Ramos (cell line): ENCODE measurements around the gene POU2AF1.

ENCODE experiments used
- in situ Hi-C: fragments of 300-500 bp; cut with MboI; formaldehyde crosslinking; loops from one replicate; pipeline ENCODE4 v1.14.3; 2022; ENCODE audit warnings: low sequenced_read_pairs; ENCODE audit not compliant: unreplicated experiment

POU2AF1 gene

DNA sequence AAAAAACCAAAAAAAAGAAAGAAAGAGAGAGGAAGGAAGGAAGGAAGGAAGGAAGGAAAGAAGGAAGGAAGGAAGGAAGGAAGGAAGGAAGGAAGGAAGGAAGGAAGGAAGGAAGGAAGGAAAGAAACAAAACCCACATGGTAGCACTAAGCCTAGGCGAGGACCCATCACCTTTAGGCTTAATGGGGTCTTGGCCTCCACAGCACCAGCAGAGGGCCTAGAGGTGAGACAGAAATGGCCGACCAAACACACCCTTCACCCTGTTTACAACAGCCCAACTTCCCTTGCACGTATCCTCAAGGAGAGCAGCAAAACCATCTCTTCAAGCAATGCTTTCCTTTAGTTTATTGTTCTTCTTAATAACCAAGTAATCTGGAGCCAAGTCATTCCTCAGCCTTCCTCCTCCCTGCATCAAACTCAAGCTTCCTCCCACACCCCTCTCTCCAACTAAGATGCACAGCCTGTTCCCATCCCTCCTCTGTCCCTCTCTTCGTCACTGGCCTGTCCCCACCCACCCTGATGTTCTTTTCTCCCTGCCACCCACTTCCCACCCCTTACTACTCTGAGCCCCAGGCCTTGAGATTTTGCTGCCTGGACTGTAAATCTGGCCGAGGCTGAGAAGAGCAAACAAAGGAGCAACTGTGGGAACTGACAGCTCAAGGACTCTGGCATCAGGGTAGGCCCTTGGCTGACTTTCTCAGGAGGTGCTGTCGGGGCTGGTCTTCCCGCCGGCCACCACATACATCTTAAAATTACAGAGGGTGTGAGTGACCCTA, 26.0 kb downstream of the POU2AF1 start:
- in situ Hi-C loops = no loop called here

DNA sequence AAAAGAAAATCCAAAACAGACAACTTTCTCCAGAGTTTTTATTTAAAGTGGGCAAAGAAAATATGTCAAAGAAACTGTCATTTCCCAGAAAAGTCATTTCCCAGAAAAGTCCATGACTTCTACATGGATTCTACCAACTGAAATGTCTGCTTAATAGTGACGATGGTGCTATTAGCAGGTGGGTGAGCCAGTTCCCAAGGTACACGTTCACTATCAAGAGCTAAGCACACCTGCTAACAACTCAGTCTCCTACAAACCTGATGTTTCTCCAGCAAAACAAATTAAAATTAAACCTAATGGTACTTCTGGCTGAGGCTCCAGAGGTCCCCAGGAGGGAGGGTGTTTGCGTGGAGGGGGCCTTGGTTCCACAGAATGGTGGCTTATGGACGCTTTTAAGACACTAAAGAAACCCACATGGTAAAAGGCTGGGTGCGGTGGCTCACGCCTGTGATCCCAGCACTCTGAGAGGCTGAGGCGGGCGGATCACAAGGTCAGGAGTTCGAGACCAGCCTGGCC, 26.8 kb downstream of the POU2AF1 start:
- in situ Hi-C loops = no loop called here

DNA sequence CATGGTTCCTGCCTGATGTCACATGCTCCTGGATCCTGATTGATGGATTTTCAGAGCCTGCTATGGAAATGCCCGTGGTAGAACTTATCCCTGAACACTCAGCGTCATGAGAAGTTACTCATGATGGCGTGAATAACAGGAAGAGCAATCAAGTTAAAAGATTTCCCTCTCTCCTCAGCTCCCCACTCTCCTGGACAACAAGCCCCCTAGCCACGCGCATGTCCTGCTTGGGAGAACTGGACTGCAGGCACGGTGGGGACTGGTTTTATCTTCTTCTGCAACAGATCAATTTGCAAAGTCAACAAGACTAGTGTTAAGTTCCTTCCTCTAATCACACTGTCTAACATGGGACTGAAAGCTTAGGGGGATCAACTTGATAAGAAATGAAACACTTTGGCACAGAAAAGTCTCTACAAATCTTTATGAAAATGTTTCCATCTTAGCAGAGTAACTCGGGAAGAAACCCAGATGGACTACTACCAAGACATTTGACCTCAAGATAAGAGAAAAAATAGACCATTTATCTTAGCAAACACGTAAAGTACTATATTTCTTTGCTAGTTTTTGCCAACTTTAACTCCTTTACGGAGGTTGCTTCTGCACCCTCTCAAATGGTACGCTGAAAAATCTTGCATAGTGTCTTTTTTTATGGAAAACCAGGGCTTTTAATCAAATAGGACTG, 27.6 kb downstream of the POU2AF1 start:
- in situ Hi-C loops = no loop called here

DNA sequence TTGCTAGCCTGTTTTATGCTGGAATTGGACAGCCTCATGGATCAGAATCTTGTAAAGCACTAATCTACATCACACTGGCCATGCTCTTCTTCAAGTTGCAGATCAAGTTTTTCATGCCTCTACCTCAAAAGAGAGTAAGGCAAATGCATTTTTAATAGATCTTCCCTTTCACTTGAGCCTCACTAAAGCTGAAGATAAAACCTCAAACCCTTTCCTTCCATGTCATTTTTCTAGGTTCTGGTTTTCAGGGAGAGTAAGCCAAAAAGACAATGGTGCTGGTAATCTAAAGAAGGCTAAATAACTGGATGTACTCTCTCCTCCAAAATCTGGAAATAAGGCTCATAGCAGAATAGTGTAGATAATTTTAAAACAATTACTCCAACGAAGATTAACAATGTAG, 28.3 kb downstream of the POU2AF1 start:
- in situ Hi-C loops = no loop called here

DNA sequence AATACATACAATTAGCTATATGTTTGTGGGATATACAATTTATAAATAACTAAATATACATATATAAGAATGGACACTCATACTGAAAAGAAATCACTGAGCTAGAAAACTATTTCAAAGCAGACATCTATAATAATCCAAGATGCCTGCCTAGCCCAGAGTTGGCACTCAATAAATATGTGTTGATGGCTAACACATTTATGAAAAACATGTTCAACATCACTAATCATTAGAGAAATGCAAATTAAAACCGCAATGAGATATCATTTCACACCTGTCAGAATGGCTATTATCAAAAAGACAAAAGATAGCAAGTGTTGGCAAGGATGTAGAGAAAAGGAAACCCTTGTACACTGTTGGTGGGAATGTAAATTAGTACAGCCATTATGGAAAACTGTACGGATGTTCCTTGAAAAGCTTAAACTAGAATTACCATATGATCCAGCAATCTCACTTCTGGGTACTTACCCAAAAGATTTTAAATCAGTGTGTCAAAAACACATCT, 29.8 kb downstream of the POU2AF1 start:
- in situ Hi-C loops = no loop called here

DNA sequence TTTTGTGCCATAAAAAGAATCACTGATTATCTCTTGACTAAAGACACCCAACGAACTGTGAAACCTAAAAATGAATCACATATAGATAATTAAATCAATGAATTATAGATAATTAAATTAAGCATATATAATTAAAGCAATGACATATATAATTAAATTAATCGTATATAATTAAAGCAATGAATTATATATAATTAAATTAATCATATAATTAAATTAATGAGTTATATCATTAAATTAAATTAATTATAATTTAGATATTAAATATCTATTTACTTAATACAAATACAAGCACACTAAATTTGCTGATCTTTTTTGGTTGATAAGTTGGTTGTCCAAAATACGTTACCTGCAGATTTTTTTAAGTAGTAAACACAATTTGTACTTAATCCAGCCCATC, 30.9 kb downstream of the POU2AF1 start:
- in situ Hi-C loops = no loop called here

DNA sequence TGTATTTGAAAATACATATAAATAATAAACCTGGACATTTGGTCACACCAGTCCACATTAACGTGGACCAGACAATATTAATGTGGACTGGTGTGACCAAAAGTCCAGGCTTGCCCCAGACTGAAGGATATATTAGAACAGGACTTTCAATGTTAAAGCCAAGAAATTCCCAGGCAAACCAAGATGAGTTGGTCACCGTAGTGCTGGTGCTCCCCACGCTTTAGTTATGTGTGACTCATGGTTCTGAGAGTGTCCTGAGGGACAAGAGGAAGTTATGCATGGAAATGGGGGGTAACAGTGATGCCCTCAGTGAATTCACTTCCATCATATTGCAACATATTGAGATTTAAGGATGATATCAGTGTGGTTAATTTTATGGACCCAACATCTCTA, 31.4 kb downstream of the POU2AF1 start:
- in situ Hi-C loops = no loop called here

DNA sequence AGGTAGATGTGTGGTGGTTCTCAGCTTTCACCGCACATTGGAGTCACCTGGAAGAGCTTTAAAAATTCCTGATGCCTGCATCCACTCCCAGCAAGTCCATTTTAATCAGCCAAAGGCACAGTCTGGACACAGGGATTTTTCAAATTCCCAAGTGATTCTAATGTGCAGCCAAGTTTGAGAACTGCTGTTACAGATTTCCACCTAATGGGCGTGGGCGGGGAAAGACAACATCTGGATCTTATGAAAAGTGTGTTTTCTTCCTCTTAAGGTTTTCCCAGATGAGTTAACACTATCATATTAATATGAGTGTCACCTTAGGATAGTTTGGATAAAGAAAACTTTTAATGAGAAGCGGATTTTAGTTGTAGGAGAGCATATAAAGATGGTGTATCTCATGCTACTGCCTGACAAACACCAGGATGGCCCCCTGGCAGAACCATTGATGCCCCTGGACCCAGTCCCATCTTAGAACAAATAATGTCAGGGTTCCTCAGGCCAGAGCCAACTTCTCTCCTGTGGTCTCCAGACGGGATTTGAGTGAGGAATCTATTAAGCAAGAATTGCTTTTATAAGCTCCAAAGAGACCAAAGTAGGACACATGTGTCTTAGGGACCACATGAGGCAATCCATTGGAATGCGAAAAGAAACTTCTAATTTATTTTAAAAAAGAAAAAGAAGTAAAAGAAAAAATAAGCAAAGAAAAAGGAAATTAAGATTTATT, 31.9 kb downstream of the POU2AF1 start:
- in situ Hi-C loops = no loop called here

DNA sequence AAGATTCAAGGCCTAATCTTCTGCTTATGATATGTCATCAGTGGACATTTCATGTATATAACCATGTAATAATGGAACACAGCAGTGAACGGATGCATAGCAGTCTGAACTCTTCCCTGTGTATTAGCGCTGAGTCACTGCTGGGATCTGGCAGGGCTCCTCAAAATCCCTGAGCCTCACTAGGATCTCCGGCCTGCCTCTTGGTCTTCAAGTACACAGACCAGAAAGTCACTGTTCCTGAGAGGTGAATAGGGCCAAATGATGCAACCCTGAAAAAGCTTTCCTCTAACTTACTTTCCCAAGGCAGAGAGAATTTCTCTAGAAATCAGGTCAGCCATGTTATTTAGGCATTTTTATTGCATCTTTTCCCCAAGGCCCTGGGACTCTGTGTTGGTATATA, 35.0 kb downstream of the POU2AF1 start:
- in situ Hi-C loops = no loop called here

DNA sequence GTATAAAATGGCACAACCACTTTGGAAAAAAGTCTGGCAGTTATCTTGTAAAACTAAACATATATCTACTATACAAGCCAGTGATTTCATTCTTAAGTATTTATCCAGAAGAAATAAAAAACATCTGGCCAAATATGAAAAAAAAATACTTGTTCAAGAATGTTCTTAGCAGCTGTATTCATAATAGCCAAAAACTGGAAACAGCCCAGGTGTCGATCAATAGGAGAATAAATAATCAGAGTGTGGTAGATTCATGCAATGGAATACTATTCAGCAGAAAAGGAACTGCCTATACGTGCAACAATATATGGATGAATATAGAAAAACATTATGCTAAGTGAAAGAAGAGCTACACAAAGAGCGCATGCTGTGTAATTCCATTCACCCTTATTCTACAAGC, 36.7 kb downstream of the POU2AF1 start:
- in situ Hi-C loops = no loop called here

DNA sequence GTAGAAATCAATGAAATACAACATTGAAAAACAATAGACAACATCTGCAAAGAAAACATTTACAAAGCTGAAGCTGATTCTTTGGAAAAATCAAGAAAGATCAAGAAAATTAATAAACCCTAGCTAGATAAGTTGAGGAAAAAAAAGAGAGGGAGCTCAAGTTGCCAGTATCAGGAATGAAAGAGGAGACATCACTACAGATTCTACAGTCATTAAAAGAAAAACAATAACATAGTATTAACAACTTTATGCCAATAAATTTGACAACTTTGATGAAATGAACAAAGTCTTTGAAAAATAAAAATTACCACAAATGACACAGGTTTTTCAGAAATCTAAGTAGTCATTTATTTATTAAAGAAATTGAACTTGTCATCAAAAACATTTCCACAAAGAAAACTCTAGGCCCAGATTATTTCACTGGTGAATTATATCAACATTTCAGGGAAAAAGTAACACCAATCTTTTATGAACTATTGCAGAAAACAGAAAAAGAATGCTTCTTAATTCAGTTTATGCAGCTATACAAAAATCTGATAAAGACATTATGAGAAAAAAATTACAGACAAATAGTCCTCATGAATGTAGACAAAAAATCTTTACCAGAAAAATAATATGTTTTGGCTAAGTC, 39.2 kb downstream of the POU2AF1 start:
- in situ Hi-C loops = no loop called here

DNA sequence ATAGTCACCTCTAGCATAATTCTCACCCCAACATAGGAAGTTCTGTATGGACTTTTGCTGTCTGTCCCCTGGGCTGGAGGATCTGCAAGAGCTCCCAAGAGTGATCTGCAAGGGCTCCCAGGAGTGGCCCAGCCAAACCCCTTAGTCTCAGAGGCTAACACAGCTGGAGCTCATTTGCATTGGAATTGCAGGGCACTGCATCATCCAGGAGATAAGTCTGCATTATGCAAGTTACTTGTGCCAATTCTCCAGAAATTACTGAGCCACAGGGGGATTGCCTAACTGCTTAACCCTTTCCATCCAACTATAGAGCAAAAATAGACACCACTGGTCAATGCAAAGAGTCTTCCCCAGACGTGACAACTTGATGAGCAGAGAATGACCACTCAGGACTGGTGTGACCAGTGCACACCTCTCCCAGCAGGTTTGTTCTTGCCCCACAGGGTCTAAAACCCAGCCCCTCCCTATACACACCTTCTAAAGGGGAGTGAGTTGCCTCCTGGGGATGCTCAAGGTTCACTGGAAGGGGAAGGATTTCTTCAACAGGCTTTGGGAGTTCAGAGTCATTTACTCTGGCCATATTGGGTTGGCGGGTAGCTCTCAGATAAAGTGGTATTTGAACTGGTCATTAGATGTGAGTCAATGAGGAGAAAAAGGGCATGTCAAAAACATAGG, 42.4 kb downstream of the POU2AF1 start:
- in situ Hi-C loops = no loop called here

DNA sequence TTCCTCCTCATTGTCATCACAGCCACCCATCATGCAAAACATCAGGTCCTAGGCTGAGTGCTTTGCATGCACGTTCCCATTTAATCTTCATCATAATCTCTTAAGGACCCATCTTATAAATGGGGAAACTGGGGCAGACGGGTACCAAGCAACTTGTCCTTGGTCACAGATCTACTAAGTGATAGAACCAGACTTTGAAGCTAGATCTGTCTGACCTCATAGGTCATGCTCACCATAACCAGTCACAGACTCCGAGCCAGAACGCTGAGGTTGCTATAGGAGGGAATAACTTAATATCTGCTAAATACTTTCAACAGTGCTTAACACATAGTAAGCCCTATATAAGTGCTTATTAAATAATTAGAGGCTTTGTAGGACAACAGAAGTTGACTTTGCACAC, 43.0 kb downstream of the POU2AF1 start:
- in situ Hi-C loops = no loop called here

DNA sequence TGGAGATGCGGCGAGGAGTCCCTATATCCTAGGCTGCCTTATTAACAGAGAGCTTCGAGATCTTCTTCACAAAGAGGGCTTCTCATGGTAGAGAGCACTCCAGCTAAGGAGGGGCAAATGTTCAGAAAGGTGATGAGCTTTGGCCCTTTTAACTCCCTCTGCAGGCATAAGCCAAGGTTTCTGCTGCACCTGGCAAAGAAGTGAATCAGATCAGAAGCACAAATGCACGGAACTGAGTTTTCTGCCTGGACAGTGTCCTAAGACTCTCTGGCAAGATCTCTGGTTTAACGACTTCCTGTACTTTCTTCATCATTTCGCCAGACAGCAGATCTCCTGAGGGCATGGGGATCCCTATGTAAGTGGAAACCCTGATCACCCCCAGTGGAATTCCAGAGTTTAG, 43.5 kb downstream of the POU2AF1 start:
- in situ Hi-C loops = no loop called here

DNA sequence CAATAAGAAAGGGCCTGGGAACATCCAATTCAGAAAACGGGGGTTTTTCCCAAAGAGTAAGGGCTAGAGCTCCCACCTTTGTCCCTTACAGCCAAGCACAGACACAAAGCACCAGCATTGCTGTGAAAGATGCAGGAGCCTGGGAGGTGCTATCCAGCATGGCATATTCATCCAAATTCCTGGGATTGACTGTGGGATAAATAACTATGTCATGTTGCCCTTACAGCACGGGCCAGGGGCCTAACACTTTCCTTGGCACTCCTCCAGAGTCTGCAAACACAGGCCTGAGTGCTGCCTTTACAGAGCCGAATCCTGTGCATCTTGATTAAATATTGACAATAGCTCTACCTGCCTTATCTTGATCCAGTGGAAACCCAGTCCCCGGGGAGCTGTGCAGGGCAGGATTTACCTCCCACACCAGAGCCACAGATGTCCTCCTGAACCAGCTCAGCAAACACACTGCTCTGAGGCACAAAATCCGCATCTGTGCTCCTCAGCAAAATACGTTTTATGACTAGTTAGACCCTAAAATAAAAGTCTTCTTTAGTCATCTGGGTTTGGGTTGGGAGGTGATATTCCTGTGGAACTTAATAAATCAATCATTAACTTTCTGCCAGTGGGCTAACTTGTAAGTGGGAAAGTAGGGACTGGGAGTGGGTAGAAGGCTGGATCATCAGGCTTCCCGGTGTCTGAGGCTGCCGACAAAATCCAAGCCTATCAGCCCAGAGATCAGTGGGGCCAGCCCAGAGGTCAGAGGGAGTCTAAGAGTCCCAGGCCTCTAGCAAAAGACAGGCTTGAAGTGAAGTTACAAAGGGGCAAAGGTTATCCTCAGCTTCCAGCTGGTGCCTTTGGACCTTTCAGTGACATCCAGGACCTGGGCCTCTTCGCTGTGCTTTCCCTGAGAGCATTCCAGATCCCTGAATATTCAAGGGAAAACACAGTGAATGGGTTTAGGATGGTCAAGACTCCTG, 44.3 kb downstream of the POU2AF1 start:
- in situ Hi-C loops = no loop called here

DNA sequence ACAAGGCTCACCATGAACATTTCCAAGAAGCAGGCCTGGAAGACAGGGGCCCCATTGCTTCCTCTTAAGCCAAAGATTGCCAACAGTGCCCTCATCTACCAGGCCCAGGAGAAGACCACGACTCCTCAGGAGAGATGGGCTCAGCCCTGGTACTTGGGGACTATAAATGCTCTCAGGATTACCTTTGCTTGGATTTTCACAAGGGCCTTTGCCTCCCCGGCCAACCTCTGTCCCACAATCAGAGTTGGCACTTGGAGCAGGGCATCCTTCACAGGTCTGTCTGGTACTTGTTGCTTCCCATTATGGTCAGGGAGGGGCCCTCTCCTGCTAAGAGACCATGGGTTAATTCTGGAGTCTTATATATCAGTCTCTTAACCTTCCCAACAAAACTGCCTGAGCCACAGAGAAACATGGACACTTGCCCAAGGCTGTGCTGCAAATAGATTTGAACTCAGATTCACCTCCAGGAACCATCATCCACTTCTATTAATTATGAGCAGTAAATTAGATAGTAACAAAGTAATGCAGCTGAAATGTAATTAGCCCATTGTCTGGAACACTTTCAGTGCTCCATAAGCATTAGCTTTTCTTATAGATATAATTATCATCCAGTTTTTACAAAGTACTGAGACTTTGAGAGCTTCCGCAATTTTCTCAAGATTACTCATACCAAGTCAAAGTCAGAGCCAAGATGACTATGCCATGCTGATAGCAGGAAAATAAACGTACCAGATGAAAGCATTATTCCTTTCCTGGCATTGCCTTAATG, 47.2 kb downstream of the POU2AF1 start:
- in situ Hi-C loops = no loop called here

DNA sequence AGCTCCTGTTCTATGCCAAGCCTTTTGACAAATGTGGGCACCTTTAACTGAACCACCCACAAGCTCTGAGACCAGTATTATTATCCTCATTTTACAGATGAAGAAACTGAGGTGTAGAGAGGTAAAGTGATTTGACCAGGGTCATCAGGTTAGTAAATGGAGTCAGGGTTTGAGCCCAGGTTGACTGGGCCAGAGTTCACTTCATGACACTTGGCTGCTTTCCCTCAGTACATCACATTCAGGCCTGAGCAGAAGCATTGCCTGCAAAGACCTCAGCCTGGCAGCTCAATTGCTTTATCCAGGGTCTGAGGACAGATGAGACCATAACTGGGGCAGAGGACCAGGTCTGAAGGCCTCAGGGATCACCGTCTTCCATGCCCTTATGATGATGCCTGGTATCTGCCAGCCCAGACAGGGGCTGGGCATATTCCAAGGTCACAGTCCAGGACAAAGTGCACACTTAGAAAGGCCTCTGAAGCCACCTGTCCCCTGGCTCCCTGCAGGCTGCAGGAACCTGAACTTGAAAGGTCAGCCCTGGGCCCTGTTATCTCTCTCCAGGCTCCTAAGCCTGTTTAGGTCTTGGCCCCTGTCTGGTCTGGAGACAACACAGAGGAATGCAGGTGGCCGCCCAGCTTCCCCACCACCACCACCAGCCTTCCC, 48.7 kb downstream of the POU2AF1 start:
- in situ Hi-C loops = no loop called here
